Iris pigment epithelial cell (primary cell): ENCODE data around the gene ARHGAP27.
"Not testable (repeated sequence)": the region's sequence is repeated elsewhere in the genome, so short reads cannot be mapped to it uniquely, and the experiment has no call there.

ENCODE experiments used
- DNase-seq: peaks from one replicate; pipeline ENCODE4 v3.0.0-alpha.2; 2011; ENCODE audit warnings: low read depth

ARHGAP27 gene

DNA sequence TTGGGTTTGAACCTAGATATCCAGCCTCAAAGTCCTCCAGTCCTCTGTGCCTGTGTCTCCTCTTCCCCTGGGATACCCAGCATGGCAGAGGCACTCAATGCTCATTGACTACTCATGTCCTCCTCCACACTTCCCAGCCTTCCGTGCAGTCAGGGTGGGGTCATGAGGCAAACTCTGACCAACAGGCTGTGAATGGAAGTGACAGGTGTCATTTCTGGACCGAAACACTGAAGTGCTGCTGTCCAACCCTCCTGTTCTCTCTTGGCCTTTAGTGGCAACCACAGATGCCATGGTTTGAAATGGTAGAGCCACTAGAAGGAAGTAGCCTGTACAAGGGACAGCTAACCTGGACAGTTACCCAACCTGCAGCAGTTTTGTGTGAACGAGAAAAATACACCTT is 69.2 kb downstream of the ARHGAP27 start:
- DNase-seq, result no peak

DNA sequence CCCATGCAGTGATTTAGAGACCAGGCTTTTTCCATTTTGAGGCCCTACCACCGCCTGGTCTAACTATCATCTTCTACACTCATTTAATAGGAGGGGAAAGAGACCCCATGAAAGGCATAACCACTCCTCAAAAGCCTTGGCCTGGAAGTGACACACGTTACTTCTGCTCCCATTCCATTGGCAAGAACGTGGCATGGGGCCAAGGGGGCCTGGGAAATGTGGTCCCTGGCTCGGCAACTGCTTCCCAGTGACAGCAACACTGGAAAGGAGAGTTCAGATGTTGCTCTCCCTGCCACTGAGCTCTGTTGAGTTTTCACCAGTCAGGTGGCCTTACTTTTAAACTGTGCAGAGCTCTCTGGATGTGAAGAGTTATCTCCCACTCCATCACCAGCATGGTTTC is 70.7 kb downstream of the ARHGAP27 start:
- no peak for DNase-seq

DNA sequence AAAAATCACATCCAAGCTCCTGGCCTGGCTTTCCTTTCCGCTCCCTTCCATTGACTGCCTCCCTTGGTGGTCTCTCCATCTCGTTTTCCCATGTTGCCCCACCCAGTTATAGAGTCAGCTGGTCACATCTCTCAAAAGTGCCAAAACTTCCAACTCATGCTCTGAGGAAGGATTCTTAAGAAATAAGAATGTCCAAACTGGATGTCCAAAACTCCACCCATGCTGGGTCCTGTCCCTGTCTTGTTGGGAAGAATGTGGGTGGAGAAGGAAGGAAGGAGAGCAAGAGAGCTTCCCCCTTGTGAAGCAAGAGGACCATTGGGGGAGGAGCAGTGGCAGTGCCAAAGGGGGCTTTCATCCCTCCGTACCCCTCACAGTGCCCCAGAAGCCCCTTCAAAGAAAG is 71.2 kb downstream of the ARHGAP27 start:
- DNase-seq, result no peak

DNA sequence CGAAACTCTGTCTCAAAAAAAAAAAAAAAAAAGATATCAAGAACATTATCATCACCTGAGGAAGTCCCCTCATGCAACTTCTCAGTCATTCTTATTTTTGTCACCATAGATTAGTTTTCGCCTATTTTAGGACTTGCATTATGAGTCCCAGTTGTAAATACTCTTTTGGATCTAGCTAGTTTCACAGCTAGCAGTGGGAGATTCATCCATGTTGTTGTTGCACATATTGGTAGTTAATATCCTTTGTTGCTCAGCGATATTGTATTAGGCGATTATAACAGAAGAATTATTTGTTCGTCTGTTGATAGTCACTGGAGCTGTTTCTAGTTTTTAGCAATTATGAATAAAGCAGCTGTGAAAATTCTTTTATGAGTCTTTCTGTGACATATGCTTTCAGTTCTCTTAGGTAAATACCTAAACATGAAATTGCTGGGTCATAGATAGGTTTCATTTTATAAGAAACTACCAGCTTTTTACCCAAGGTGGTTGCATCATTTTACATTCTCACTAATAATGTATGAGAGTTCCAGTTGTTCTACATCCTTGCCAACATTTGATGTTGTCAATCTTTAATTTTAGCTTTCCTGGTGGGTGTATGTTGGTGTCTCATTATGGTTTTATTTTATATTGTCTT is 75.2 kb downstream of the ARHGAP27 start:
- no peak for DNase-seq

DNA sequence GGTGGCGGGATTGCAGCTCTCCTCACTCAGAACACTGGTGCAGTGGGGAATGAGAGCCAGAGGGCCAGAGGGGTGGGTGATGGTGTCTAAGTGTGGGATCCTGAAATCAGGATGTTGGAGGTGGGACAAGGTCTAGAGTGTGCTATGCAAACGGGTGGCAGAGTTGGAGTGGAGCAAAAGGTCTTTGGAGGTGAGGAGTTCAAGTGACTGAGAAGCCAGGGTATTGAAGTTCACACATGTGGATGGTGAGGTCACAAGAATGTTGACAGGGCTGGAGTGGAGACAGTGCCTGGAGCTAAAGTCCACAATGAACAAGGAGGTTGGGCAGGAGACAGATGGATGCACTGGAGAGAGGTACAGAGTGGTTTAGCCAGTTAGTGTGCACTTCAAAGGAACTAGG is 77.6 kb downstream of the ARHGAP27 start:
- no peak for DNase-seq

DNA sequence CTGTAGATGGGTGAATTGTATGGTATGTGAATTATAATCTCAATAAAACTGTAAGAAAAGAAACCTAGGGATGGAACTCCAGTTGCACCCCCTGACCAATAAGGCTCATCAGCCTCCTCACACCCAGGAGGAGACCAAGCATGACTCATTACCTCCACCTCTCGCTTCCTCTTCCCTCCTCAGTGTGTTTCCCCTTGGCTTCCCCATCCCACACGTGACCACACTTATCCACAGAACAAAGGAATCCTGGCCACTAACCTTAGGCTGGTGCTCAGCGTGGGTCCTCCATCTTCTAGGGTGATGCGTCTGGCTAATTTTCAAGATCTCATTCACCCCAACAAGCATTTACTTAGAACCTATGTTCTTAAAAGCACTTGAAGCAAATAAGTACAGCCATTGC is 79.6 kb downstream of the ARHGAP27 start:
- DNase-seq, result no peak

DNA sequence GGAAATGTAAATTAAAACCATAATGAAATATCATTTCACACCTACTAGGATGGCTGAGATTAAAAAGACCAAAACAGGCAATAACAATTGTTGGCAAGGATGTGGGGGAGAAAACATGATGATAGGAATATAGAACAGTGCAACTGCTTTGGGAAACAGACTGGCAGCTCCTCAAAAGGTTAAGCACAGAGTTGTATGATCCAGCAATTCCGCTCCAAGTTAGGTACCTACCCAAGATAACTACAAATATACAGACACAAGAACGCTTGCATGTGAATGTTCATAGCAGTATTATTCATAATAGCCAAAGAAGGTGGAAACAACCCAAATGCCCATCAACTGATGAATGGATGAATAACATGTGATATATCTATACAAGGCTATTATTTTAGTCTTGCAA is 80.8 kb downstream of the ARHGAP27 start:
- DNase-seq, result no peak

DNA sequence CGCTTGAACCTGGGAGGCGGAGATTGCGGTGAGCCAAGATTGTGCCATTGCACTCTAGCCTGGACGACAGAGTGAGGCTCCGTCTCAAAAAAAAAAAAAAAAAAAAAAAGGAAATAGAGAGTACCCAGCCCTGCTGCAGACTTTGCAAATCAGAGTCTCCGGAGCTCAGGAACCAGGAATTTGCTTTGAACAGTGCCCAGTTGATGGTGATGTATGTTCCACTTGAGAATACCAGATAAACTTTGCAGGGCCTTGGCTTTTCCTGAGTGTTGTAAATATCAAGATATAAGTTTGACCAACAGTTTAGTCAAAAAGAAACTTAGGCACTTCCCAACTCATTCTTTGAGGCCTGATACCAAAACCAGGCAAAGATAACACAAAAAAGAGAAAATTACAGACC is 85.2 kb downstream of the ARHGAP27 start:
- DNase-seq, result no peak

DNA sequence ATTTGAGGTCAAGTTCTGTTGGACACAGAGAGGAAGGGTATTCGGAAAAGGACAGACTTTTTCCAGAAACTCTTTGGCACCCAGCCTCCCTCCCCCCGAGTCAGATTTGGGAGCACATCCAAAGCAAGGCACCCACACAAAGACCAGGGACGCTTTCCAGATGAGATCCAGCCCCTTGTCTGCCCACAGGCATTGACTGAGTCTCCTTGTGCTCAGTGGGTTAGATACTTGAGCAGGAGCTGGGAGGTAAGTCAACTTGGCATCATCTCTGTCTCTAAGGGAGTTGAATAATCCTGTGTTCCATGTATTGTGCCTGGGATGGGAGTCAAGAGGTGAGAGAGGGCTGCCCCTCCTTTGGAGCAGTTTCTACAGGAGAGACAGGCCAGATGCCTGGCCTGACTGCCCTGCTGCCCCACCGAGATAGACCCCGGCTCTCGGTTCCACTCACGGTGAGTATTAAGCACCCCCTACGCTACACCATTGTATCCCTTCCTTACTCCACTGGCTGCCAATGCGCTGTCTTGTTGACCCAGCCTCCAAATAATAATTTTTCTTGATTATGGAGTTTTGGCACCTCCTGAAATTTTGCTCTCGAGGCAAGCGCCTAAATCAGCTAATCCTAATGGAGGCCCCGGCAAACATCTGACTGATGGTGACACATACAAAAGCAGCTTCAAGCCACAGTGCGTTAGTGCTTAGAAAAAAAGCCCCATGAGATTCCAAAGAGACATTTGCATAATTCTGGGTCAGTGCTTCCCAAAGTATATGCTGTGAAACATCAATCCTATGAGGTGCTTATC is 86.3 kb downstream of the ARHGAP27 start:
- no peak for DNase-seq

DNA sequence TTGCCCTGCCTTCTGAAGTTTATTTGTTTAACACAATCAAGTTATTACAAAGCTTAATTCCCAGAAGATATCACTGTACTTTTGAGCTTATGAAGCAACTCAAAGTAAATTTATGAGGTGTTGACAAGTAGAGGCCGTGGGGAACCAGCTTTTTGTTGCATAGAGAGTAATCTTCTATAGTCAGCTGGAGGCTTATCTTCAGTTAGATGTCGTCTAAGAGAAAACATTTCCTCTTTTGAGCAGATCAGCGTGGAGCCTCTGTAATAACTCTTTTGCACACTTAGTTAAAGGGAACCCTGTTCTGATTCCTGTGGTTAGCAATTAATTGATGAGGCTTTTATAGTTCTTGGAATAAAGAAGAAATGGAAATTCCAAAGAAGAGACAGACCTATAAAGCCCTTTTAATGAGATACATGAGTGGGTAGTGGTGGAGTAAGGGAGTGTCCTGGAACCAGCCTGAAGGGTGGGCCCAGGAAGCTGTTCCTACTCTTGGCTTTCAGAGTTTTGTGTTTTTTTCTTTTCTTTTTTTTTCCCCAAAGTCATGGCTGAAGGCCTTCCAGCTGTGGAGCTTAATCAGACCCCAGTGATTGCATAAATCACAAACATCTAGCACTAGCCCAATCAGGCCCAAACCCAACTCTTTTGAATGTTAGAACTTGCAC is 87.0 kb downstream of the ARHGAP27 start:
- DNase-seq, result peak; percentile 56

DNA sequence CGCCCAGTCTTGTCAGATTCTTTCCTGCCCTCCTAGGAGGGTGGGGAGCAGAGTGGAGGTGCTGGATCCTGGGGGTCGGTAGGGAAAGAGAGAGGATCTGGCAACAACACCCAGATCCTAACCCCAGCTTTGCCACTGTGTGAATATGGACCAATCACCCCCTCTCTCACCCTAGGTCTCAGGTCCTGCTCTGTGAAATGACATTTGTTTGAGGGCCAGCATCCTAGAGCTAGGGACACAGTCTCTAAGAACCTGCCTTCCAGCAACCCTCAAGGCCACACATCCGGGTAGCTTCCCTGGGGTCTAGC is 87.5 kb downstream of the ARHGAP27 start:
- DNase-seq, result no peak

DNA sequence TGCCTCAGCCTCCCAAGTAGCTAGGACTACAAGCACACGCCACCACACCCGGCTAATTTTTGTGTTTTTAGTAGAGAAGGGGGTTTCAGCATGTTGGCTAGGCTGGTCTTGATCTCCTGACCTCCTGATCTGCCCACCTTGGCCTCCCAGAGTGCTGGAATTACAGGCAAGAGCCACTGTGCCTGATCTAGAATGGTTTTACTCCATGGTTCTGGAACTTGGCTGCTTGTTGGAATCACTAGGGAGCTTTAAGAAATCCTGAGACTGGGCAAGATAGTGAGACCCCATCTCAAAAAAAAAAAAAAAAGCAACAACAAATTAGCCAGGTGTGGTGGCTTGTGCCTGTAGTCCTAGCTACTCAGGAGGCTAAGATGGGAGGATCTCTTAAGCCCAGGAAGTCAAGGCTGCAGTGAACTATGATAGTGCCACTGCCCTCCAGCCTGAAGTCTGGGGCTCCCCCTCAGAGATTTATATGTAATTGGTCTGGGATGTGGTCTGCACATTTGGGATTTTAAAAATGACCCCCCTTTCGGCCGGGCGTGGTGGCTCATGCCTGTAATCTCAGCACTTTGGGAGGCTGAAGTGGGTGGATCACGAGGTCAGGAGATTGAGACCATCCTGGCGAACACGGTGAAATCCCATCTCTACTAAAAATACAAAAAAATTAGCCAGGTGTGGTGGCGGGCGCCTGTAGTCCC is 88.6 kb downstream of the ARHGAP27 start:
- not testable (repeated sequence) for DNase-seq
